H7 (cell line): ENCODE data around the gene NLGN4X. TPM values are rescaled to one million over a fixed set of nuclear protein-coding genes. Genes with fewer than 3 reads are reported as not detected.

Source experiments
- DNase-seq: peaks from one replicate; pipeline ENCODE4 v3.0.0; 2012
- H3K27me3 ChIP-seq: 2 replicates; pipeline ENCODE4 v1.6.0; 2011; ENCODE audit warnings: mild to moderate bottlenecking, low read length; ENCODE audit not compliant: control insufficient read depth, insufficient read depth
- H3K36me3 ChIP-seq: replicated peaks from 2 replicates; pipeline ENCODE4 v1.5.1; 2011; ENCODE audit warnings: low read length; ENCODE audit not compliant: control insufficient read depth, insufficient read depth
- H3K4me3 ChIP-seq: 2 replicates; pipeline ENCODE4 v1.5.1; 2011; ENCODE audit warnings: low read depth, mild to moderate bottlenecking, control low read depth, low read length, moderate library complexity; ENCODE audit not compliant: insufficient read depth
- total RNA-seq: library from RNA; depleted of rRNA; stranded (reverse); fragments of >200 nt; shearing (Covaris generic); gene quantifications from 2 replicates; pipeline ENCODE4 v1.2.3, GENCODE V29; 2014

NLGN4X gene
- total RNA-seq, 1 experiment from 2014 or later, result 38.0 TPM

- Histone ChIP-seq H3K36me3 (no peaks in the 10 kb centered on the region), H3K4me3 (no peak overlapping the region), H3K27me3 (no peaks in the 10 kb centered on the region)
- DNase-seq, result no peak
Measured at GRCh38 chrX:6012357-6012756, 216.3 kb downstream of the NLGN4X start.

DNA sequence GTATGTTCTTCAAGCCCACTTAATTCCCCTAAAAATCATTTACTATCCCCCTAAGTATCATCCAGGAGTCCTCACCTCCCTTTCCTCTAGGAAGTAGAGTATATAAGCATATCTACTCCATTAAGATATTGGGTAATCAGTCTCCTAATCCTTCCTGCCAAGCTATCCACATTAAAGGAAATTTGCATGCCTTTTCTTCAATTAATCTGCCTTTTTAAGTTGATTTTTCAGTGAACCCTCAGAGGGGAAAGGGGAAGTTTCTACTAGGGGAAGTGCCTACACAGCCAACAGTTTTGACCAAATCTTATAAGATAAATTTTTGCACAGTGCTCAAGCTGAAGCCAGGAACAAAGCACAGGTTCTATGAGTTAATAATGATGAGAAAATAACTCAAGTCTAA is 222.8 kb downstream of the NLGN4X start:
- Histone ChIP-seq H3K36me3 (no peaks in the 10 kb centered on the region), H3K4me3 (no peak overlapping the region), H3K27me3 (no peaks in the 10 kb centered on the region)
- no peak for DNase-seq

DNA sequence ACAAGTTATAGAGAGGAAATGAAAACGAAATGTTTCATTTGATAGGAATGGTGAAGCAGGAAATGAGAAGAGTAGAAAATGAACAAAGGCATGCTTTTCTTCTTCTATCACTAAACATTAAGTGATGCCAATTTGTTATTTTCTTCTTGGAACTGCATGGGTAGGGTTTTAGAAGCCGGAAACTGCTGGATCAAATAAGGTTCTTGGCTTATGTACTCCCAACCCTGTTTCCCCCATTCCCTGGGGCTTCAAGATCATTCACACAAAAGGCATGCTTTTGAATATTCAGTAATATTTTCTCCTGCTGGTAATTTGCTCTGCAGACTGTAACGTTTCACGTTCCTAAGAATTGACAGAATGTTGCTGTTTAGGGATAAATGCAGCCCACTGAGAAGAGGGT is 224.1 kb downstream of the NLGN4X start:
- no peaks in the 10 kb centered on the region for H3K27me3 ChIP-seq
- no peaks in the 10 kb centered on the region for H3K36me3 ChIP-seq
- no peak for DNase-seq
- no peak overlapping the region for H3K4me3 ChIP-seq

GRCh38 chrX:6002056-6002455 is 226.6 kb downstream of the NLGN4X start:
- no peak overlapping the region for H3K4me3 ChIP-seq
- DNase-seq, result no peak
- no peaks in the 10 kb centered on the region for H3K36me3 ChIP-seq
- no peaks in the 10 kb centered on the region for H3K27me3 ChIP-seq

DNA sequence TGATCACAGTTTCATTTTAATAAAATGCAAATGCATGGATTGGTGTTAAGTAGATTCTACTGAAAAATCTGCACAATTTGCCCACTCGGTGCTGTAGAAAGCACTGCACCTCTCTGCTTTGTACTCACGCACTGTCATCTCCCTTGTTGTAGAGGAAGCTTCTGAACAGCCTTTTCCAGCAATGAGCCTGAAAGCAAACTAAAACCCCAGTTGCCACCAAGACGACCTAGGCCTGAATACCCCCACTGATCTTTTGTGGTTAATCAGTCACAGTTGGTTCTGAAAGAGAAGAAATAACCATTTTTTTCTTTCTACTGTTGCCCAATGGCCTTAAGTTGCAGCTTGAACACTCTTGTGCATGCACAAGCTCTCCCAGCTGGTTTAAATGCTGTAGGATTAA is 229.8 kb downstream of the NLGN4X start:
- no peaks in the 10 kb centered on the region for H3K27me3 ChIP-seq
- DNase-seq, result no peak
- no peaks in the 10 kb centered on the region for H3K36me3 ChIP-seq
- H3K4me3 ChIP-seq, result no peak overlapping the region

- Histone ChIP-seq H3K27me3 (no peaks in the 10 kb centered on the region), H3K4me3 (no peak overlapping the region), H3K36me3 (no peaks in the 10 kb centered on the region)
- no peak for DNase-seq
Measured at GRCh38 chrX:5998456-5998855, 230.2 kb downstream of the NLGN4X start.

DNA sequence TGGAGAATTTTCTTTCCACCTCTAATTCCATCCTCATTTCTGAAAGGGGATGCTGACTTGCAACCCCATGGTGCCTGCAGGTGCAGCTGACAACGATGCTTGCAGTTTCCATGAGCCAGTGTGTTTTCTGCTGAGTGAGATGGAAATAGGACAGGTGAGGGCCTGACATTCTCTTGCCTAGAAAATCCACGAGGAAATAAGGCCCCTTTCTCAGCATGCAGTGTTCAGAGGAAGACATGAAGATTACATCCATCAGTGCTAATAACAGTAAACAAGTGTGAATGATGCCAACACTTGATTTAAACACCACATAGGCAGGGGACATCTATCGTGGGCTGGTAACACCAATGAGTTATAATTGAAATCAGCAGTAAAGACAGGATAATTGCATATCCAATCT is 237.3 kb downstream of the NLGN4X start:
- H3K4me3 ChIP-seq, result no peak overlapping the region
- no peaks in the 10 kb centered on the region for H3K36me3 ChIP-seq
- no peak for DNase-seq
- H3K27me3 ChIP-seq, result no peaks in the 10 kb centered on the region

DNA sequence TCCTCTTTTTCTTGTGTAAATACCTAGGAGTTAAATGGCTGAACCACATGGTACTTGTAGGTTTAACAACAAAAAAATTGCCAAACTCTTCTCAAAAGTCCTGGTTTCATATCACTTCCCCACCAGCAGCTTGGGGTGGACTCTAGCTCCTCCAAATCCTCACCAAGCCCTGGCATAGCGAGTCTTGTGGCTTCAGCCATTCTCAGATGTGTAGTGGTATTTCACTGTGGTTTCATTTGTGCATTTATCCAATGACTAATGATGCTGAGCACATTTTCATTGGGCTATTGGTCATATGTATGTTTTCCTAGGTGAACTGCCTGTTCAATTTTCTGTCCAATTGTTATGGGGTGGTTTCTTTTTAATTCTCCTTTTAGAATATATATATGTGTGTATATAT is 249.3 kb downstream of the NLGN4X start:
- H3K27me3 ChIP-seq, result no peaks in the 10 kb centered on the region
- DNase-seq, result no peak
- H3K4me3 ChIP-seq, result no peak overlapping the region
- no peaks in the 10 kb centered on the region for H3K36me3 ChIP-seq

DNA sequence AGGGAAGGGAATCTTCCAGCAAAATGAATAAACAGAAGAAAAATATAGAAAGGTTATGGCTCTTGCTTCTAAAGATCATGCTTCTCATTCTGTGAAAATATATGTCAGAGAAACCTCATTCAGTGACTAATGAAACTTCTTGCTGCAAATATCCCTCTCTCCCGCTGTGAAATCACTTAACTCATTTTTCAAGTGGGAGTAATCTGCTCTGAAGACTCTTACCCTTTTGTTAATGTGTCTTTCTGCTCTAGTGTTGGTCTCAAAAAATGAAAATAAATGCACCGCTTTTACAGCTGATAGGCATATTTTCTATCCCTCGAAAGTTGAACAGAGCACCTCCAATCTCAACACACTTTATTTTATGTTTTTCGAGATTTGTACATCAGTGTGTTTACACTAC is 252.3 kb downstream of the NLGN4X start:
- Histone ChIP-seq H3K4me3 (no peak overlapping the region), H3K27me3 (no peaks in the 10 kb centered on the region), H3K36me3 (no peaks in the 10 kb centered on the region)
- DNase-seq, result no peak

DNA sequence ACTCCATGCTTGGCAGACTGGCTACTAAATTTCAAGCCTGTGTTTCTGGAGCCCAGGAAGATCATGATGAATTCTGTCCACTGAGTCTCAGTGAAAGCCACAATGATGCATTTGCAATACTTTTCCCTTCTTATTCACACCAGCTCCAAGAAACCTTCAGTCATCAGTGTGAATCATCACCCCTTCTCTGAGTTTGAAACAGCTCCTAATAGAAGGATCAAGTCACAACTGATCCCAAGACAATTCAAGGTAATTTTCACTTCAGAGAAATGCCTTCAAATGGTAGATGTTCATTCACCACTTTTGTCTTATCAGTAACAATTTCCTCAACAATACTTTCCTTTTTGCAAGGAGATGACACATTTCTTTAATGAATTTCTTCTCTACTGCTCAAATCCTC is 257.4 kb downstream of the NLGN4X start:
- Histone ChIP-seq H3K36me3 (no peaks in the 10 kb centered on the region), H3K27me3 (no peaks in the 10 kb centered on the region), H3K4me3 (no peak overlapping the region)
- no peak for DNase-seq

- no peak for DNase-seq
- Histone ChIP-seq H3K27me3 (no peaks in the 10 kb centered on the region), H3K36me3 (no peaks in the 10 kb centered on the region), H3K4me3 (no peak overlapping the region)
Measured at GRCh38 chrX:5965406-5965805, 263.3 kb downstream of the NLGN4X start.

DNA sequence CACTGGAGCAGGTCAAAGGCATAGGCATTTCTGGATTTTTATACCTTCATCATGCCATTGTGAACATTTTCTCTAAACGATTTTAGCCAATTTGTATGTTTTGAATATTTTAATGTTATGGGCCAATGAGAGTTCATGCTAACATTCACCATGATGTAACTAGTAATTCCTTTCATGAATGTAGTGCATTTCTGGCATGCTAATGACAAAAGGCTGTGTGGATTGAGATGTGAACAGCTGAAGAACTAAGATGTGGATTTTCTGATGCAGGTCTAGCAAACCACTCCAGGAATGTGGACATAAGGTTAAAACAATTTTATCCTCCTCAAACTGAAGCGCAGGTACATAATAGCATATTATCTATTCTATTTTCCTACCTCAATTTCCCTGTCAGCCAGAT is 269.4 kb downstream of the NLGN4X start:
- Histone ChIP-seq H3K4me3 (no peak overlapping the region), H3K27me3 (no peaks in the 10 kb centered on the region), H3K36me3 (no peaks in the 10 kb centered on the region)
- DNase-seq, result no peak

DNA sequence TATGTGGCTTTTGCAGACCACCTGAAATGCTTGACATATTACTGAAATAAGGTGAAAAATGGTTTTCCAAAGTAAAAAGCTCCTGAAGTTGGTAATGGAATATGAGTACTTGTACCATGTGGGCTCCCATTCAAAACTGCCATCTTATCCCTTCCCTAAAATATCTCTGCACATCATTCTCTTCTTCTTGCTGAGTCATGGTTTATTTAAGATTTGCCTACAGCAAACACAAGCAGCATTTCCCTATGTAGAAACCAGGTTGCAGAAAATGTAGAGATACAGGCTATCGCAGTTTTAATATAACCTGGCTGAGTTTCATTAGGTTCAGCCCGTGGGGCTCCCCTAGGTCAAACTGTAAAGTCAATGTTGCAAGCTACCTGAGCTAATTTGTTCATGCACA is 270.1 kb downstream of the NLGN4X start:
- no peak overlapping the region for H3K4me3 ChIP-seq
- no peaks in the 10 kb centered on the region for H3K27me3 ChIP-seq
- no peak for DNase-seq
- H3K36me3 ChIP-seq, result no peaks in the 10 kb centered on the region

- no peak for DNase-seq
- Histone ChIP-seq H3K4me3 (no peak overlapping the region), H3K36me3 (no peaks in the 10 kb centered on the region), H3K27me3 (no peaks in the 10 kb centered on the region)
Measured at GRCh38 chrX:5957506-5957905, 271.2 kb downstream of the NLGN4X start.

- no peaks in the 10 kb centered on the region for H3K36me3 ChIP-seq
- H3K27me3 ChIP-seq, result no peaks in the 10 kb centered on the region
- no peak overlapping the region for H3K4me3 ChIP-seq
- no peak for DNase-seq
Measured at GRCh38 chrX:5936438-5936837, 292.2 kb downstream of the NLGN4X start.

GRCh38 chrX:5928224-5928623 is 300.4 kb downstream of the NLGN4X start:
- no peaks in the 10 kb centered on the region for H3K27me3 ChIP-seq
- no peak overlapping the region for H3K4me3 ChIP-seq
- DNase-seq, result no peak
- H3K36me3 ChIP-seq, result no peaks in the 10 kb centered on the region
